Femur (tissue), 1 donor: Measurements from ENCODE around the gene WDR31.
"Not testable (repeated sequence)": the region's sequence is repeated elsewhere in the genome, so short reads cannot be mapped to it uniquely, and the experiment has no call there.

Experiments used
- DNase-seq: peaks from one replicate; pipeline ENCODE4 v3.0.0-alpha.2; 2017

Gene WDR31

GRCh38 chr9:113328045-113328782 lies 11.9 kb downstream of the WDR31 start:
- no peak for DNase-seq

GRCh38 chr9:113326230-113326629 lies 13.8 kb downstream of the WDR31 start:
- DNase-seq, result no peak

- no peak for DNase-seq
These were observed 17.4 kb downstream of the WDR31 start for GRCh38 chr9:113322671-113323070.

GRCh38 chr9:113320051-113320450 lies 20.0 kb downstream of the WDR31 start:
- DNase-seq, result no peak

GRCh38 chr9:113319054-113319453 lies 21.0 kb downstream of the WDR31 start:
- no peak for DNase-seq

- no peak for DNase-seq
These were observed 22.3 kb downstream of the WDR31 start for GRCh38 chr9:113317777-113318176.

- DNase-seq, result no peak
These were observed 24.0 kb downstream of the WDR31 start for GRCh38 chr9:113316030-113316429.

- DNase-seq, result no peak
These were observed 24.8 kb downstream of the WDR31 start for GRCh38 chr9:113315231-113315630.

GRCh38 chr9:113313261-113313660 lies 26.8 kb downstream of the WDR31 start:
- no peak for DNase-seq

- no peak for DNase-seq
These were observed 28.1 kb downstream of the WDR31 start for GRCh38 chr9:113311961-113312360.

GRCh38 chr9:113310538-113310937 lies 29.5 kb downstream of the WDR31 start:
- DNase-seq, result no peak

GRCh38 chr9:113309204-113309813 lies 30.8 kb downstream of the WDR31 start:
- no peak for DNase-seq

GRCh38 chr9:113307396-113307975 lies 32.6 kb downstream of the WDR31 start:
- no peak for DNase-seq

- DNase-seq, result no peak
These were observed 33.5 kb downstream of the WDR31 start for GRCh38 chr9:113306566-113306965.

- DNase-seq, result no peak
These were observed 37.2 kb downstream of the WDR31 start, which contains the start of gene RNF183 for GRCh38 chr9:113302792-113303418. RNF183 (minus strand) TSS chr9:113303376; CDS start chr9:113298184, 5,192 bp downstream.

- no peak for DNase-seq
These were observed 38.5 kb downstream of the WDR31 start for GRCh38 chr9:113301548-113301947.

- peak; percentile 29 for DNase-seq
These were observed 40.2 kb downstream of the WDR31 start for GRCh38 chr9:113299800-113300292.

- DNase-seq, result no peak
These were observed 40.9 kb downstream of the WDR31 start for GRCh38 chr9:113298924-113299770.

GRCh38 chr9:113298311-113298710 lies 41.8 kb downstream of the WDR31 start:
- DNase-seq, result no peak

- DNase-seq, result no peak
These were observed 43.1 kb downstream of the WDR31 start for GRCh38 chr9:113296796-113297558.

GRCh38 chr9:113296247-113296646 lies 43.8 kb downstream of the WDR31 start:
- DNase-seq, result not testable (repeated sequence)
